OCI-LY1 (cell line): ENCODE results near the gene NKX2-3.

Experiments used
- H2AFZ ChIP-seq: fragments of 200-600 bp; sonication (generic), shearing (Covaris generic); 2 replicates; pipeline ENCODE4 v1.6.0; 2014; ENCODE audit warnings: antibody characterized with exemption, mild to moderate bottlenecking, low read length
- H3F3A ChIP-seq: fragments of 200-600 bp; sonication (generic), shearing (Covaris generic); 2 replicates; pipeline ENCODE4 v1.6.0; 2014; ENCODE audit warnings: mild to moderate bottlenecking, antibody characterized with exemption, low read length, moderate library complexity; ENCODE audit not compliant: insufficient read depth
- H3K27ac ChIP-seq: fragments of 200-600 bp; sonication (generic); 2 replicates; pipeline ENCODE4 v1.5.1; 2014; ENCODE audit warnings: low read length, mixed run types, mild to moderate bottlenecking, low read depth; ENCODE audit not compliant: poor library complexity, severe bottlenecking
- H3K27me3 ChIP-seq: fragments of 200-600 bp; sonication (generic); 2 replicates; pipeline ENCODE4 v1.6.0; 2014; ENCODE audit warnings: antibody characterized with exemption, mild to moderate bottlenecking, low read length, moderate library complexity; ENCODE audit not compliant: insufficient read depth
- H3K36me3 ChIP-seq: fragments of 200-600 bp; sonication (generic); 2 replicates; pipeline ENCODE4 v1.6.1; 2014; ENCODE audit warnings: mild to moderate bottlenecking, antibody characterized with exemption, low read length, moderate library complexity, mixed read lengths; ENCODE audit not compliant: insufficient read depth
- H3K4me1 ChIP-seq: fragments of 200-600 bp; sonication (generic); 2 replicates; pipeline ENCODE4 v1.5.1; 2014; ENCODE audit warnings: mild to moderate bottlenecking, low read length, moderate library complexity; ENCODE audit not compliant: insufficient read depth, severe bottlenecking
- H3K4me2 ChIP-seq: fragments of 200-600 bp; sonication (generic), shearing (Covaris generic); 2 replicates; pipeline ENCODE4 v1.6.1; 2014; ENCODE audit warnings: low read length
- H3K4me3 ChIP-seq: fragments of 200-600 bp; sonication (generic); 2 replicates; pipeline ENCODE4 v1.5.1; 2014; ENCODE audit warnings: low read length, low read depth, mild to moderate bottlenecking, mixed read lengths; ENCODE audit not compliant: poor library complexity, severe bottlenecking
- H3K79me2 ChIP-seq: fragments of 200-600 bp; shearing (Covaris generic); 2 replicates; pipeline ENCODE4 v1.6.1; 2016; ENCODE audit warnings: mixed run types, low read length, mixed read lengths; ENCODE audit not compliant: insufficient read depth
- H3K9ac ChIP-seq: fragments of 200-600 bp; sonication (generic), shearing (Covaris generic); 2 replicates; pipeline ENCODE4 v1.6.1; 2014; ENCODE audit warnings: mild to moderate bottlenecking, low read length, mixed read lengths
- H3K9me2 ChIP-seq: fragments of 200-600 bp; sonication (generic), shearing (Covaris generic); 2 replicates; pipeline ENCODE4 v1.6.1; 2014; ENCODE audit warnings: low read depth, mild to moderate bottlenecking, low read length, mixed read lengths
- H3K9me3 ChIP-seq: fragments of 200-600 bp; shearing (Covaris generic); 2 replicates; pipeline ENCODE4 v1.6.1; 2014; ENCODE audit warnings: low read length, mixed read lengths
- H4K20me1 ChIP-seq: fragments of 200-600 bp; sonication (generic), shearing (Covaris generic); 2 replicates; pipeline ENCODE4 v1.6.0; 2016; ENCODE audit warnings: mild to moderate bottlenecking, low read length; ENCODE audit not compliant: insufficient read depth
- EZH2 ChIP-seq: fragments of 200-600 bp; sonication (generic), shearing (Covaris generic); IDR thresholded peaks from 2 replicates; pipeline ENCODE4 v1.8.0; 2017; ENCODE audit warnings: borderline replicate concordance, mixed run types, mild to moderate bottlenecking, antibody characterized with exemption, low read length, moderate library complexity, mixed read lengths
- TF ChIP-seq, protein P1 (sequence below): fragments of 200-600 bp; sonication (generic), shearing (Covaris generic); IDR thresholded peaks from 2 replicates; pipeline ENCODE4 v1.5.1; 2017; ENCODE audit warnings: mild to moderate bottlenecking, antibody characterized with exemption, low read length, moderate library complexity, mixed read lengths

NKX2-3 gene

DNA sequence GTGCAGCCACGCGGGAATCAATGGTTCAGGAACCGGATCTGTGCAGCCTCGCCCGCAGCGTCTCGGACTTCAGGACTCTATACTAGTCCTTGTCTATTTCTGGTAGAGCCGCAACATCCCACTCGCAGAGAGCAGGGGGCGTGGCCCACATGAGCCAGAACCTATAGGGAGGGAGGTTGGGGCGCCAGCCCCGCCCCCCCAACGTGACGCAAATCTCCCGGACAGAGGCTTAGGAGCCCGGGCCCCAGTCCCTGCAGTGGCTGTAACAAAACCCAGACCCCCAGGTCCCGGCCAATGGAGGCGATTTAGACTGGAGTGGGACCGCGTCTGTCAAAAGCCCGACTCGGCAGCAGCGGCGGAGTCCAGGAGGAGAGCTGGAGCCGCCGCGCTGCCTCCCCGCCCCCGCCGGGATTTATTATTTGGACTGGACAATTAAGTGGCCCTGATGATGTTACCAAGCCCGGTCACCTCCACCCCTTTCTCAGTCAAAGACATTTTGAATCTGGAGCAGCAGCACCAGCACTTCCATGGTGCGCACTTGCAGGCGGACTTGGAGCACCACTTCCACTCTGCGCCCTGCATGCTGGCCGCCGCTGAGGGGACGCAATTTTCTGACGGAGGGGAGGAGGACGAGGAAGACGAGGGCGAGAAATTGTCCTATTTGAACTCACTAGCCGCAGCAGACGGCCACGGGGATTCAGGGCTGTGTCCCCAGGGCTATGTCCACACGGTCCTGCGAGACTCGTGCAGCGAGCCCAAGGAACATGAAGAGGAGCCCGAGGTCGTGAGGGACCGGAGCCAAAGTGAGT is at the start of gene NKX2-3:
NKX2-3 (plus strand) TSS at position 256 of the 809 bp plus-strand sequence; CDS start at position 446, 190 bp downstream.
- Histone ChIP-seq H3K9ac (no peak within 1 kb of the TSS), H3F3A (no peaks in the 10 kb centered on the region), H3K36me3 (no peaks in the 10 kb centered on the region), H3K79me2 (no peaks in the 10 kb centered on the region), H3K9me2 (no peaks in the 10 kb centered on the region), H3K27ac (no peak within 1 kb of the TSS), H3K4me3 (no peak within 1 kb of the TSS), H4K20me1 (no peaks in the 10 kb centered on the region), H2AFZ (no peak within 1 kb of the TSS), H3K4me1 (no peaks in the 10 kb centered on the region), H3K4me2 (no peak within 1 kb of the TSS), H3K9me3 (no peaks in the 10 kb centered on the region), H3K27me3 (no peaks in the 10 kb centered on the region)
- no peak for TF ChIP-seq EZH2

DNA sequence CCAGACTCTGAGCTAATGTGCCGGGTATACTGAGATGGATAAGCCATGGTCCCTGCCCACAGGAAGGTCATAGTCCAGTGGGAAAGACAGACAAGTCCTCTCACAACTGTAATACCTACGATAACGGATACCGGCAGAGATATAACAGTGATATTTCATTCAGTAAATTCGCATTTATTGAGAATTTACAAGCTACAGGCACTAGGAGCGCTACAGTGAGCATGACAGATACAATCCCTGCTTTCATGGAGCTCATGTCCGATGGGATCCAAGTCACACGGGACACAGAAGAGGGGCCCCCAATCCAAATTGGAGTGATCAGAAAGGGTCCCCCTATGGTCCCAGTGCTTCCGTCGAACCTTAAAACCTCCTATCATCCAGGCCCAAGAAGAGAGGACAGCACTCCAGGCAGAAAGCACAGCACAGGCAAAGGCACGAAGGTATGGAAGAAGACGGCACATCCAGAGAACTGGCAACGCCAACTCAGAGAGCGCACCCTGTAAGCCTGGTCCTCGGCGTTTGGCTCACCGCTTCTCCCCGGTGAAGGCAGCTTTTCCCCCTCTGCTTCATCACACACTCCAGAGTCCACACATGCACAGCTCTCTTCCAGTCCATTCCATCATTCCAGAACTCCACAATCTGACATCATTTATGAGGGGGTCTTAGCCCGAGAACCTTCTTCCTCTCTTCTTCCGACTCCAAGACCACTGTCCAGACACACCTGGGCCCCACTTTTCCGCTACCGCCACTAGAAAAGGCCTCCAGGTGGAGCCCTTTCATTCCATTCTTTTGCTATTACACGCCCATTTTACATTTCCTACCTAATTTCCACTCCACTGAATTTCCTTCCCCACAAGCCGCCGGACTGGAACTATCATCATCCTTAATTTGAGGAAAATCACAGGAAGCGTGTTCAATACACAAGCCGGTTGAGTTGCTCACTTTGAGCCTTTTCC is 47.8 kb upstream of the NKX2-3 start:
- no peak overlapping the region for H3K4me3 ChIP-seq
- no peaks in the 10 kb centered on the region for H3K27me3 ChIP-seq
- no peak overlapping the region for H3K27ac ChIP-seq
- H3K9me2 ChIP-seq = no peaks in the 10 kb centered on the region
- no peaks in the 10 kb centered on the region for H3K4me1 ChIP-seq
- no peak overlapping the region for H3K4me2 ChIP-seq
- no peaks in the 10 kb centered on the region for H3K36me3 ChIP-seq
- no peaks in the 10 kb centered on the region for H3K9me3 ChIP-seq
- H3K9ac ChIP-seq = no peak overlapping the region
- H3K79me2 ChIP-seq = no peaks in the 10 kb centered on the region
- H4K20me1 ChIP-seq = no peaks in the 10 kb centered on the region
- no peak overlapping the region for H2AFZ ChIP-seq
- no peaks in the 10 kb centered on the region for H3F3A ChIP-seq
- TF ChIP-seq EZH2 = no peak
- TF ChIP-seq, protein P1, sequence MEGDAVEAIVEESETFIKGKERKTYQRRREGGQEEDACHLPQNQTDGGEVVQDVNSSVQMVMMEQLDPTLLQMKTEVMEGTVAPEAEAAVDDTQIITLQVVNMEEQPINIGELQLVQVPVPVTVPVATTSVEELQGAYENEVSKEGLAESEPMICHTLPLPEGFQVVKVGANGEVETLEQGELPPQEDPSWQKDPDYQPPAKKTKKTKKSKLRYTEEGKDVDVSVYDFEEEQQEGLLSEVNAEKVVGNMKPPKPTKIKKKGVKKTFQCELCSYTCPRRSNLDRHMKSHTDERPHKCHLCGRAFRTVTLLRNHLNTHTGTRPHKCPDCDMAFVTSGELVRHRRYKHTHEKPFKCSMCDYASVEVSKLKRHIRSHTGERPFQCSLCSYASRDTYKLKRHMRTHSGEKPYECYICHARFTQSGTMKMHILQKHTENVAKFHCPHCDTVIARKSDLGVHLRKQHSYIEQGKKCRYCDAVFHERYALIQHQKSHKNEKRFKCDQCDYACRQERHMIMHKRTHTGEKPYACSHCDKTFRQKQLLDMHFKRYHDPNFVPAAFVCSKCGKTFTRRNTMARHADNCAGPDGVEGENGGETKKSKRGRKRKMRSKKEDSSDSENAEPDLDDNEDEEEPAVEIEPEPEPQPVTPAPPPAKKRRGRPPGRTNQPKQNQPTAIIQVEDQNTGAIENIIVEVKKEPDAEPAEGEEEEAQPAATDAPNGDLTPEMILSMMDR = no peak

DNA sequence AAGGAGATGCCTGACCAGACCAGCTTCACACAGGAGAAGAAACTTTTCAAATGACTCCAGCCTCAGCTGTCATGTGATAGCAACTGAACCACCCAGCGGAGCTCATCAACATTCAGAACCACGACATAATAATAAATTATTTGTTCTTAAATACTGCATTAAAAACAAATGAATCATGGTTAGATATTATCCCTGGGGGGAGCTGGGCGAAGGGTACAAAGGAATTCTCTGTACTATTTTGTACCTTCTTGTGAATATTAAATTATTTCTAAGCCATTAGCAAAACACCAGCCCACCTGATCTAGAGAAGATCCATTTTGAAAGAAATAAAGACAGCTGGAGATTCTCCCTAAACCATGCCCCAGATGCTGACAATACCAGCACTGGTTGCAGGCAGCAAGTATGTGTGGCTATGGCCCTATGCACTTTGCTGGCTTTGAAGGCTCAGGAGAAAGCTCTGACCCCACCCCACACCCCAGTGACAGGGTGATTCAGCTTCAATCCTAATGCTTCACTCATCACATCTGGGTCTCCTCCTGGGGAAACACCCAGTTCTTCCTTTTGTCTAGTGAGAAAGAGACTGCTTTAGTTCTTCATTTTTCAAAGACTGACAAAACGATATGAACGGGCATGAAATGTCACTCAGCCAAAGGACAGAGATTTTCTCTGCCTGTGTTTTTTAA is 45.5 kb upstream of the NKX2-3 start:
- Histone ChIP-seq H3K4me3 (no peak overlapping the region), H3K27ac (no peak overlapping the region), H3K4me2 (no peak overlapping the region), H3K4me1 (no peaks in the 10 kb centered on the region), H3F3A (no peaks in the 10 kb centered on the region), H3K36me3 (no peaks in the 10 kb centered on the region), H3K9ac (no peak overlapping the region), H4K20me1 (no peaks in the 10 kb centered on the region), H3K9me3 (no peaks in the 10 kb centered on the region), H3K27me3 (no peaks in the 10 kb centered on the region), H2AFZ (no peak overlapping the region), H3K79me2 (no peaks in the 10 kb centered on the region), H3K9me2 (no peaks in the 10 kb centered on the region)
- no peak for TF ChIP-seq EZH2
- TF ChIP-seq, protein P1 = no peak
